Left lung (tissue), 10 donors: ENCODE data around the gene ATP1B1. TPM values are rescaled to one million over a fixed set of nuclear protein-coding genes. Genes with fewer than 3 reads are reported as not detected.

ENCODE experiments used
- ATAC-seq: fragments of 200-7000 bp; cut with Tn5 transposase; one replicate; pipeline ENCODE4 v1.9.1; 2020; ENCODE audit warnings: moderate library complexity
- DNase-seq, 4 donors: peaks; one replicate each; pipeline ENCODE4 v3.0.0-alpha.2; 2013 to 2020
- H3K27ac ChIP-seq, 2 donors: fragments of 200-600 bp; sonication (generic) in 1 of 2; one replicate each; pipeline versions ENCODE4 v1.5.0 to v1.8.0; 2020 to 2021
- H3K27me3 ChIP-seq, 2 donors: fragments of 200-600 bp; sonication (generic) in 1 of 2; one replicate each; pipeline versions ENCODE4 v1.5.0 to v1.8.0; 2020 to 2021
- H3K36me3 ChIP-seq, 2 donors: fragments of 200-600 bp; sonication (generic) in 1 of 2; one replicate each; pipeline versions ENCODE4 v1.5.0 to v1.8.0; 2020 to 2021
- H3K4me1 ChIP-seq, 2 donors: fragments of 200-600 bp; one replicate each; pipeline ENCODE4 v1.8.0; 2021
- H3K4me3 ChIP-seq, 2 donors: fragments of 200-600 bp; sonication (generic) in 1 of 2; one replicate each; pipeline versions ENCODE4 v1.5.0 to v1.8.0; 2020 to 2021; ENCODE audit warnings: mild to moderate bottlenecking in 1 of 2
- H3K9me3 ChIP-seq, 2 donors: fragments of 200-600 bp; sonication (generic) in 1 of 2; one replicate each; pipeline versions ENCODE4 v1.5.0 to v1.8.0; 2020 to 2021
- intact Hi-C, 2 donors: fragments of 100-400 bp; cut with DNase I; formaldehyde crosslinking; loops; one replicate each; pipeline versions ENCODE4 v1.11.2 to v1.14.2; 2022
- polyA plus RNA-seq, 6 donors: library from polyadenylated mRNA; unstranded; fragments of 120-200 nt; gene quantifications; one replicate each; pipeline ENCODE4 v1.2.1, GENCODE V29; 2013; ENCODE audit not compliant: insufficient read length in 6 of 6
- total RNA-seq, 2 donors: library from RNA; stranded (reverse); fragmentation: NEBNext Ultra II Directional; extraction: Animal tissue kit (Norgen Biotek cat#: 25700); gene quantifications; one replicate each; pipeline ENCODE4 v1.2.1, GENCODE V29; 2021
- TF ChIP-seq, protein P1 (sequence below), 2 donors: fragments of 200-600 bp; sonication (generic) in 1 of 2; IDR thresholded peaks; one replicate each; pipeline versions ENCODE4 v1.5.0 to v1.8.0; 2021; ENCODE audit warnings: antibody characterized with exemption in 2 of 2
- donor health status: DM: no; HTN: yes; CAD: no.
- donor health status: DM: no; HTN: no; CAD: no.

Gene ATP1B1
- total and polyA plus RNA-seq, 8 donors = 128 to 295 (median 165) TPM

DNA sequence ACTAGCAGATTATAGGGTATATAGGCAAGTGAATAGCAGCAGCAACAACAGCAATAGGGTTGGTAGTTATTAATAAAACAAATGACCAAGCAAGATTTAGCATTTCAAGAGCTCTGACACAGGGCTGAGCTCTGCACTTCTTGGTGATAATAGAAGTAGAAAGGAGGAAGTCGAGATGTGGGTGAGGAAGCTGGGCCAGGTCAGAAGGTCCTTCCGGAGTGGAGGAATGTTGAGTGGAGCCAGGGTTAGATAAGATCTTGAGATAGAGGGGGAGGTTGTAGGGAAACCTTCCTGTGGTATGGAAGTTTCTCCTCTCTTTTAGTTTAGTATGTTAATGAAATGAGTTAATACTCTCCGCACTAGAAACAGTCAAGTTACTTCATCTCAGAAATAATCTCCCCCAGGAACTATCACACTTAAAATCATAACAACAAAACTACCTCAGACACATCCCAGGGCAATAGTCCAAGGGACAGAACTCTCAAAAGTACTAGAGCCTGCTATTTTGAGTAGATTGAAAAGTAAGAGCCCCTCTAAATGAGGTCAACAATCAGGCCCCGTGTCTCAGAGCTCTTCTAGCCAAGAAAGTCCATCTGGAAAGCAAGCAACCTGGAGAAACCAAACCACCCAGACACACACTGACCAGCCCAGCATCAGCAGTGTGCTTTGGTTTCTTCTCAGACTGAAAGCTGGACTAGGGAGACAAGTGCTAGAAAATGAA, 45.4 kb upstream of the ATP1B1 start:
- Histone ChIP-seq H3K36me3 (no peaks in the 10 kb centered on the region), H3K4me3 (no peak overlapping the region), H3K27ac (peak overlapping the region; percentile 19 to 28), H3K9me3 (peaks cover 0 to 14% of the 10 kb centered on the region in 2 donors), H3K4me1 (peaks cover 0 to 7% of the 10 kb centered on the region in 2 donors), H3K27me3 (no peaks in the 10 kb centered on the region)
- peak; percentile 91 for ATAC-seq
- intact Hi-C loops = no loop called here
- TF ChIP-seq, protein P1, sequence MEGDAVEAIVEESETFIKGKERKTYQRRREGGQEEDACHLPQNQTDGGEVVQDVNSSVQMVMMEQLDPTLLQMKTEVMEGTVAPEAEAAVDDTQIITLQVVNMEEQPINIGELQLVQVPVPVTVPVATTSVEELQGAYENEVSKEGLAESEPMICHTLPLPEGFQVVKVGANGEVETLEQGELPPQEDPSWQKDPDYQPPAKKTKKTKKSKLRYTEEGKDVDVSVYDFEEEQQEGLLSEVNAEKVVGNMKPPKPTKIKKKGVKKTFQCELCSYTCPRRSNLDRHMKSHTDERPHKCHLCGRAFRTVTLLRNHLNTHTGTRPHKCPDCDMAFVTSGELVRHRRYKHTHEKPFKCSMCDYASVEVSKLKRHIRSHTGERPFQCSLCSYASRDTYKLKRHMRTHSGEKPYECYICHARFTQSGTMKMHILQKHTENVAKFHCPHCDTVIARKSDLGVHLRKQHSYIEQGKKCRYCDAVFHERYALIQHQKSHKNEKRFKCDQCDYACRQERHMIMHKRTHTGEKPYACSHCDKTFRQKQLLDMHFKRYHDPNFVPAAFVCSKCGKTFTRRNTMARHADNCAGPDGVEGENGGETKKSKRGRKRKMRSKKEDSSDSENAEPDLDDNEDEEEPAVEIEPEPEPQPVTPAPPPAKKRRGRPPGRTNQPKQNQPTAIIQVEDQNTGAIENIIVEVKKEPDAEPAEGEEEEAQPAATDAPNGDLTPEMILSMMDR (IDR thresholded peaks at IDR 0.05) = no peak
- peak in 1 of 4 donors; percentile 72 for DNase-seq

DNA sequence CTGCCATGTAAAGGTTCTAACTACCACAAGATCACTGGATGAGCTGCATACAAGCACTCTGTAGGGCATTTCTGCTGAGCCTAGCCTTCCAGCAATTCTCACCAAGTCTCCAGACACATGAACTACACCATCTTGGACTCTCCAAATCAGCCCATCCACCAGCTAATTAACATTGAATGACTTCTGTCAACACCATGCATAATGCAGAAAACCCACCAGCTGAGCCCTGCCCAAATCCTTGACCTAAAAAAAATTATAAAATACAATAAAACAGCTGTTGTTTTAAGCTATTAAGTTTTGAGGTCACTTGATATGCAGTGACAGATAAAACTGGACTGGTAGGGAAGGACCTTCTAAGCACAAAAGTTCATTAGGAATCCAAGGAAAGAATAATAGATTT, 44.3 kb upstream of the ATP1B1 start:
- DNase-seq (no peak), ATAC-seq (no peak)
- H3K27me3 ChIP-seq = no peaks in the 10 kb centered on the region
- intact Hi-C loops = no loop called here
- H3K27ac ChIP-seq = no peak overlapping the region
- H3K9me3 ChIP-seq = peaks cover 0 to 24% of the 10 kb centered on the region in 2 donors
- no peak overlapping the region for H3K4me3 ChIP-seq
- H3K4me1 ChIP-seq = peaks cover 0 to 7% of the 10 kb centered on the region in 2 donors
- TF ChIP-seq, protein P1 (IDR thresholded peaks at IDR 0.05) = no peak
- no peaks in the 10 kb centered on the region for H3K36me3 ChIP-seq

DNA sequence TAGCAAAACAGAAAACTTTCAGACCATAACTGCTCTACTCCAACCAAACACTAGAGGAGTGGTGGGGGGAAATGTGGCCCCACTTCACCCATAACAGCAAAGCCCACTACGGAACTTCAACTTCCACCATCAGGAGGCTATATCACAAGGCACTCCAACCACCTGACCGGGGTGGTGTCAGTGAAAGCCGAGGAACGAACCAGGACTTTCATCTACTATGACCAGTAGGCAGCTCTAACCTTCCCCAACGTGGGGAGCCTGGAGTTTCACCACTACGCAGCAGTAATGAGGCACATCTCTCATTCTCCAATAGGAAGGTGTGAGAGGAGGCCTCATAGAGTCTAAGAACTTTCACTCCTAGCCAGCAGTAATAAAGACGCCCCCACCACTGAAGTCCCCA, 42.4 kb upstream of the ATP1B1 start:
- ATAC-seq = no peak
- Histone ChIP-seq H3K4me1 (peaks cover 0 to 7% of the 10 kb centered on the region in 2 donors), H3K9me3 (peaks cover 0 to 30% of the 10 kb centered on the region in 2 donors), H3K27ac (no peak overlapping the region), H3K36me3 (no peaks in the 10 kb centered on the region), H3K27me3 (no peaks in the 10 kb centered on the region), H3K4me3 (no peak overlapping the region)
- DNase-seq = no peak
- intact Hi-C loops = no loop called here
- TF ChIP-seq, protein P1 (IDR thresholded peaks at IDR 0.05) = no peak

DNA sequence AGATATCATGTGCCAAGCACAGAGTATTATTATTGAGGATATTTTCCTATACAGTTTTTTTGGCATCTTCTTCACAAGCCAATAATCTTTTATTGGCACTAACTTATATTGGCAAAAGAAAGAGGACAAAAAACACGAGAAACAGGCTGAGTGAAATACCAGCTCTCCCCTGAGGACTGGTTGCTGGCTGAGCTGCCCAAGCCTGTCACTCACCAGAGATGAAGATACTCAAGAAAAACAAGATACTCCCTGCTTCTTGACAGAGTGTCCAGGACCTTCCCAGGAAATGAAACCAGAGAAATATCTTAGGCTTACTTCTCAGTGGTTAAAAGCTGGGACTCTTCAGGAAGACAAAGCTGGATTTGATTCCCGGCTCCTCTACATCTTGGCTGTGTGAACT, 35.9 kb upstream of the ATP1B1 start:
- no peak overlapping the region for H3K27ac ChIP-seq
- TF ChIP-seq, protein P1 (IDR thresholded peaks at IDR 0.05) = no peak

DNA sequence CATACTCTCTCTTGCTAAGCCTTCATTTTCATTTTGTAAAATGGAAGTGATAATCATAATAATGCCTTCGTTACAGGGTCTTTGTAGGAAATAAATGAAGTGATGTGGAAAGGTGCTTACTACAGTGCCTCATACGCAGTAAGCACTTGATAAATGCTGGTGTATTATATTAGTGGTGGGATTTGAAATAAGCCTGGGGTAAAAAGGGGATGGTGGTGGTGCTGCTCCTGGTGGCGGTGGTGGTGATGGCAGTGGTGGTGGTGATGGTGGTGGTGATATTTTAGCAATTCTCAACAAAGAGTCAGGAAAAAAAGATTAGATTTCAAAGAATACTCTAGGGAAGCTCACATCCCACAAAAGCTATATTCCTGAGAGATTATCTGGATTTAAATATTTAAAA, 35.5 kb upstream of the ATP1B1 start:
- Histone ChIP-seq H3K9me3 (peaks cover 0 to 17% of the 10 kb centered on the region in 2 donors), H3K27ac (no peak overlapping the region), H3K4me1 (no peaks in the 10 kb centered on the region), H3K4me3 (no peak overlapping the region), H3K36me3 (no peaks in the 10 kb centered on the region), H3K27me3 (no peaks in the 10 kb centered on the region)
- TF ChIP-seq, protein P1 (IDR thresholded peaks at IDR 0.05) = no peak
- no peak for DNase-seq
- intact Hi-C loops = no loop called here
- no peak for ATAC-seq

More for the DNA sequence above, 35.9 kb upstream of the ATP1B1 start:
- intact Hi-C loops = no loop called here
- DNase-seq = no peak
- H3K4me3 ChIP-seq = no peak overlapping the region
- no peaks in the 10 kb centered on the region for H3K36me3 ChIP-seq
- H3K9me3 ChIP-seq = peaks cover 0 to 17% of the 10 kb centered on the region in 2 donors
- no peaks in the 10 kb centered on the region for H3K27me3 ChIP-seq
- ATAC-seq = no peak
- no peaks in the 10 kb centered on the region for H3K4me1 ChIP-seq
